Vagina (tissue), 2 donors: Measurements from ENCODE around the gene NPY5R. TPM values are rescaled to one million over a fixed set of nuclear protein-coding genes. Genes with fewer than 3 reads are reported as not detected.

Source experiments
- DNase-seq, 2 donors: peaks; one replicate each; pipeline ENCODE4 v3.0.0-alpha.2; 2017; ENCODE audit errors: extremely low spot score in 2 of 2
- H3K27ac ChIP-seq: fragments of 200-600 bp; sonication (generic); one replicate; pipeline ENCODE4 v1.5.1; 2019
- H3K27me3 ChIP-seq: fragments of 200-600 bp; sonication (generic); one replicate; pipeline ENCODE4 v1.5.1; 2019
- H3K36me3 ChIP-seq, 2 donors: fragments of 200-600 bp; sonication (generic); one replicate each; pipeline ENCODE4 v1.5.1; 2017 to 2019
- H3K4me1 ChIP-seq: fragments of 200-600 bp; sonication (generic); one replicate; pipeline ENCODE4 v1.5.1; 2019
- H3K4me3 ChIP-seq, 2 donors: fragments of 200-600 bp; sonication (generic); 1 replicate in 1 of 2; 2 replicates in 1 of 2; pipeline ENCODE4 v1.5.1; 2016 to 2019
- H3K9me3 ChIP-seq: fragments of 200-600 bp; sonication (generic); one replicate; pipeline ENCODE4 v1.5.1; 2019
- CTCF ChIP-seq, 3 experiments: fragments of 450-650 bp in 2 of 3; fragments of 200-600 bp in 1 of 3; sonication (generic) in 1 of 3; IDR thresholded peaks; one replicate each; pipeline ENCODE4 v1.5.1; 2017 to 2019; ENCODE audit warnings: antibody characterized with exemption in 3 of 3, mild to moderate bottlenecking in 2 of 3, moderate library complexity in 2 of 3
- POLR2A ChIP-seq, 2 donors: fragments of 450-650 bp; IDR thresholded peaks; one replicate each; pipeline ENCODE4 v1.6.1; 2017; ENCODE audit warnings: antibody characterized with exemption in 2 of 2, mild to moderate bottlenecking in 2 of 2, moderate library complexity in 2 of 2
- POLR2AphosphoS5 ChIP-seq, 2 donors: sonication (generic); formaldehyde crosslinking; IDR thresholded peaks; one replicate each; pipeline ENCODE4 v1.9.0; 2017; ENCODE audit warnings: antibody characterized with exemption in 2 of 2, mild to moderate bottlenecking in 2 of 2, low read depth in 1 of 2; ENCODE audit not compliant: insufficient read depth in 1 of 2
- intact Hi-C: fragments of 100-400 bp; cut with DNase I; formaldehyde crosslinking; loops from one replicate; pipeline ENCODE4 v1.15.1; 2023
- total RNA-seq: library from RNA; depleted of rRNA; stranded (reverse); fragments of >200 nt; gene quantifications from one replicate; pipeline ENCODE4 v1.2.3, GENCODE V29; 2016

Gene NPY5R
- total RNA-seq, 1 donor from 2014 or later, result not detected

- TF ChIP-seq POLR2A (IDR thresholded peaks at IDR 0.05) (no peak), POLR2AphosphoS5 (IDR thresholded peaks at IDR 0.05; ENCODE audit: insufficient read depth in 1 of 2, low read depth in 1 of 2) (no peak), CTCF (IDR thresholded peaks at IDR 0.05) (no peak)
- no peaks in the 10 kb centered on the region for H3K36me3 ChIP-seq
- H3K9me3 ChIP-seq, result no peaks in the 10 kb centered on the region
- H3K4me3 ChIP-seq, result no peak overlapping the region
- peaks cover 11% of the 10 kb centered on the region for H3K4me1 ChIP-seq
- no peak for DNase-seq
- no peaks in the 10 kb centered on the region for H3K27me3 ChIP-seq
- intact Hi-C loops, result no loop called here
- no peak overlapping the region for H3K27ac ChIP-seq
Observed at GRCh38 chr4:163335384-163335783, 8.3 kb upstream of the NPY5R start.

- peaks cover 5% of the 10 kb centered on the region for H3K27me3 ChIP-seq
- no peak for DNase-seq
- intact Hi-C loops, result no loop called here
- peak overlapping the region; percentile 42 to 52 for H3K4me3 ChIP-seq
- H3K36me3 ChIP-seq, result no peaks in the 10 kb centered on the region
- TF ChIP-seq CTCF (IDR thresholded peaks at IDR 0.05) (no peak), POLR2A (IDR thresholded peaks at IDR 0.05) (no peak), POLR2AphosphoS5 (IDR thresholded peaks at IDR 0.05; ENCODE audit: insufficient read depth in 1 of 2, low read depth in 1 of 2) (no peak)
- H3K4me1 ChIP-seq, result peaks cover 13% of the 10 kb centered on the region
- H3K27ac ChIP-seq, result peak overlapping the region; percentile 53
- H3K9me3 ChIP-seq, result no peaks in the 10 kb centered on the region
Observed at GRCh38 chr4:163344147-163345125, 744 bp downstream of the NPY5R start.

- Histone ChIP-seq H3K27me3 (no peaks in the 10 kb centered on the region), H3K9me3 (no peaks in the 10 kb centered on the region), H3K36me3 (no peaks in the 10 kb centered on the region), H3K4me1 (no peaks in the 10 kb centered on the region), H3K4me3 (no peak overlapping the region), H3K27ac (no peak overlapping the region)
- no peak for DNase-seq
- TF ChIP-seq POLR2A (IDR thresholded peaks at IDR 0.05), result no peak
- no peak for TF ChIP-seq CTCF (IDR thresholded peaks at IDR 0.05)
- TF ChIP-seq POLR2AphosphoS5 (IDR thresholded peaks at IDR 0.05; ENCODE audit: insufficient read depth in 1 of 2, low read depth in 1 of 2), result no peak
- intact Hi-C loops, result no loop called here
Observed at GRCh38 chr4:163350672-163351071, 7.0 kb downstream of the NPY5R start.

- Histone ChIP-seq H3K36me3 (no peaks in the 10 kb centered on the region), H3K27me3 (no peaks in the 10 kb centered on the region), H3K4me3 (no peak overlapping the region), H3K9me3 (no peaks in the 10 kb centered on the region), H3K4me1 (no peaks in the 10 kb centered on the region), H3K27ac (no peak overlapping the region)
- TF ChIP-seq POLR2A (IDR thresholded peaks at IDR 0.05) (no peak), CTCF (IDR thresholded peaks at IDR 0.05) (no peak), POLR2AphosphoS5 (IDR thresholded peaks at IDR 0.05; ENCODE audit: insufficient read depth in 1 of 2, low read depth in 1 of 2) (no peak)
- DNase-seq, result no peak
- intact Hi-C loops, result no loop called here
Observed at GRCh38 chr4:163353054-163353453, 9.4 kb downstream of the NPY5R start.

GRCh38 chr4:163356104-163356503, 12.4 kb downstream of the NPY5R start:
- intact Hi-C loops, result no loop called here
- no peak for TF ChIP-seq POLR2A (IDR thresholded peaks at IDR 0.05)
- no peak for TF ChIP-seq CTCF (IDR thresholded peaks at IDR 0.05)
- TF ChIP-seq POLR2AphosphoS5 (IDR thresholded peaks at IDR 0.05; ENCODE audit: insufficient read depth in 1 of 2, low read depth in 1 of 2), result no peak
- no peaks in the 10 kb centered on the region for H3K9me3 ChIP-seq
- H3K4me3 ChIP-seq, result no peak overlapping the region
- no peaks in the 10 kb centered on the region for H3K4me1 ChIP-seq
- no peak for DNase-seq
- H3K36me3 ChIP-seq, result no peaks in the 10 kb centered on the region
- no peak overlapping the region for H3K27ac ChIP-seq
- no peaks in the 10 kb centered on the region for H3K27me3 ChIP-seq
